GM12878 (cell line): ENCODE measurements around the gene TPD52L2. TPM values are rescaled to one million over a fixed set of nuclear protein-coding genes. Genes with fewer than 3 reads are reported as not detected.
"Not testable (repeated sequence)": the region's sequence is repeated elsewhere in the genome, so short reads cannot be mapped to it uniquely, and the experiment has no call there.

Experiments used
- ATAC-seq: fragments of 200-7000 bp; cut with Tn5 transposase; 3 replicates; pipeline ENCODE4 v1.9.1; 2020; ENCODE audit warnings: mild to moderate bottlenecking, moderate library complexity
- BruUV-seq: library from RNA; stranded (reverse); fragments of 400-500 nt; replicated peaks from 2 replicates; lab custom pipeline; 2021; lab: Mats Ljungman, UMichigan
- CTCF ChIA-PET: fragments of 300-600 bp; sonication (Branson Sonifier 250); formaldehyde crosslinking; extraction: SDS; loops from one replicate; lab custom pipeline; 2021; ENCODE audit warnings: inconsistent platforms; lab: Yijun Ruan, JAX
- POLR2A ChIA-PET: fragments of 350-600 bp; formaldehyde crosslinking; extraction: SDS; loops from one replicate; lab custom pipeline; 2021; ENCODE audit warnings: inconsistent platforms; lab: Charles Lee
- RAD21 ChIA-PET: fragments of 300-600 bp; sonication (Branson Sonifier 250); formaldehyde crosslinking; loops from one replicate; lab custom pipeline; 2023; ENCODE audit warnings: antibody characterized with exemption; ENCODE audit not compliant: unreplicated experiment; lab: Charles Lee
- SMC1A ChIA-PET: fragments of 300-600 bp; sonication (Branson Sonifier 250); formaldehyde crosslinking; loops from one replicate; lab custom pipeline; 2023; ENCODE audit not compliant: unreplicated experiment, uncharacterized antibody; lab: Charles Lee
- DNase-seq: peaks from one replicate; pipeline ENCODE4 v3.0.0-alpha.2; 2011; ENCODE audit warnings: low read depth, low spot score
- FAIRE-seq: peaks from 3 replicates; lab custom pipeline; 2011; peaks lifted over from hg19 to GRCh38; lab: Jason Lieb, UNC
- H2AFZ ChIP-seq: 2 replicates; pipeline ENCODE4 v1.6.0; 2011; ENCODE audit warnings: low read depth, low read length, control low read depth; ENCODE audit not compliant: control insufficient read depth
- H3K27ac ChIP-seq: 2 replicates; pipeline ENCODE4 v1.5.1; 2011; ENCODE audit warnings: control low read depth; ENCODE audit not compliant: control insufficient read depth, insufficient read depth
- H3K27me3 ChIP-seq, 2 experiments: replicated peaks in 1 of 2; 2 replicates each; pipeline versions ENCODE4 v1.6.0 to v1.6.1; 2011; ENCODE audit warnings: low read length in 1 of 2; ENCODE audit not compliant: control insufficient read depth in 2 of 2, insufficient read depth in 2 of 2
- H3K36me3 ChIP-seq, 2 experiments: 2 replicates each; pipeline ENCODE4 v1.5.1; 2011; ENCODE audit warnings: low read length in 1 of 2; ENCODE audit not compliant: control insufficient read depth in 2 of 2, insufficient read depth in 2 of 2
- H3K4me1 ChIP-seq: 2 replicates; pipeline ENCODE4 v1.6.1; 2011; ENCODE audit warnings: mild to moderate bottlenecking, low read length, moderate library complexity, mixed read lengths; ENCODE audit not compliant: control insufficient read depth, insufficient read depth
- H3K4me2 ChIP-seq: 2 replicates; pipeline ENCODE4 v1.6.0; 2011; ENCODE audit warnings: control low read depth; ENCODE audit not compliant: control insufficient read depth, insufficient read depth
- H3K4me3 ChIP-seq: fragments of 200-600 bp; sonication (generic); 2 replicates; pipeline ENCODE4 v1.5.1; 2016
- H3K79me2 ChIP-seq: 2 replicates; pipeline ENCODE4 v1.6.0; 2011; ENCODE audit warnings: low read length; ENCODE audit not compliant: control insufficient read depth, insufficient read depth
- H3K9ac ChIP-seq: 2 replicates; pipeline ENCODE4 v1.8.0; 2011; ENCODE audit warnings: low read length, control low read depth, mixed read lengths; ENCODE audit not compliant: control insufficient read depth, insufficient read depth
- H3K9me3 ChIP-seq: replicated peaks from 3 replicates; pipeline ENCODE4 v1.5.1; 2011; ENCODE audit warnings: mild to moderate bottlenecking, low read length; ENCODE audit not compliant: control insufficient read depth, insufficient read depth
- H4K20me1 ChIP-seq: 2 replicates; pipeline ENCODE4 v1.6.0; 2011; ENCODE audit not compliant: control insufficient read depth, insufficient read depth
- BRCA1 ChIP-seq: IDR thresholded peaks from 2 replicates; pipeline ENCODE4 v1.6.1; 2011; ENCODE audit warnings: low read depth, low read length, improper control_type of control experiment
- CHD1 ChIP-seq: IDR thresholded peaks from 2 replicates; pipeline ENCODE4 v1.6.1; 2012; ENCODE audit warnings: low read depth, low read length, improper control_type of control experiment
- EED ChIP-seq: sonication (generic); IDR thresholded peaks from 2 replicates; pipeline ENCODE4 v1.6.1; 2016; ENCODE audit warnings: antibody characterized with exemption, low read depth
- HDAC2 ChIP-seq: fragments of 200-600 bp; sonication (generic); IDR thresholded peaks from 2 replicates; pipeline ENCODE4 v1.6.1; 2017
- IKZF2 ChIP-seq, 2 experiments: fragments of 450-650 bp; IDR thresholded peaks; 2 replicates each; pipeline ENCODE4 v1.6.1; 2017; ENCODE audit warnings: mild to moderate bottlenecking in 2 of 2, moderate library complexity in 2 of 2
- JUNB ChIP-seq: IDR thresholded peaks from 2 replicates; pipeline ENCODE4 v1.6.1; 2016; ENCODE audit warnings: antibody characterized with exemption, mild to moderate bottlenecking
- LARP7 ChIP-seq: fragments of 450-650 bp; IDR thresholded peaks from 2 replicates; pipeline ENCODE4 v1.6.1; 2017; ENCODE audit warnings: mild to moderate bottlenecking
- MEF2B ChIP-seq: fragments of 450-650 bp; IDR thresholded peaks from 2 replicates; pipeline ENCODE4 v1.6.1; 2018; ENCODE audit warnings: mild to moderate bottlenecking, moderate library complexity; ENCODE audit not compliant: partially characterized antibody, poor library complexity, severe bottlenecking
- MTA2 ChIP-seq: fragments of 450-650 bp; IDR thresholded peaks from 2 replicates; pipeline ENCODE4 v1.6.1; 2016; ENCODE audit warnings: low read depth, mild to moderate bottlenecking, moderate library complexity
- NBN ChIP-seq: fragments of 450-650 bp; IDR thresholded peaks from 2 replicates; pipeline ENCODE4 v1.6.1; 2016
- POLR2AphosphoS5 ChIP-seq: IDR thresholded peaks from 2 replicates; pipeline ENCODE4 v1.6.1; 2011; ENCODE audit warnings: mild to moderate bottlenecking, low read length, inconsistent platforms
- WGBS: methylation state at CpG from one replicate; pipeline ENCODE4 v1.1.6; 2016; ENCODE audit warnings: low lambda C conversion rate; ENCODE audit not compliant: insufficient replicate concordance, insufficient coverage; ENCODE audit errors: missing lambda C conversion rate; 5-methylcytosine and 5-hydroxymethylcytosine counted together
- in situ Hi-C: fragments of 300-500 bp; cut with MboI; formaldehyde crosslinking; loops from 9 replicates; pipeline ENCODE4 v1.14.3; 2018; ENCODE audit warnings: mixed read lengths
- intact Hi-C: fragments of 100-400 bp; cut with micrococcal nuclease; formaldehyde crosslinking; loops from one replicate; pipeline ENCODE4 v1.14.2; 2022; ENCODE audit not compliant: unreplicated experiment
- polyA plus RNA-seq, 11 experiments: library from polyadenylated mRNA; depleted of rRNA in 4 of 11; unstranded in 6 of 11; stranded (reverse) in 5 of 11; fragments of >200 nt; fragmentation: Nextera tagmentation in 4 of 11; fragmentation: Illumina TruSeq in 1 of 11; extraction: Ambion mirVana in 4 of 11; extraction: Trizol in 1 of 11; gene quantifications; 1 replicate in 1 of 11; 2 replicates in 10 of 11; pipeline versions ENCODE4 v1.2.1 to v1.2.3, GENCODE V29; 2011 to 2016; ENCODE audit warnings: inconsistent platforms in 2 of 11, missing spikeins in 2 of 11, low read depth in 1 of 11
- total RNA-seq, 4 experiments: library from RNA; depleted of rRNA in 3 of 4; stranded (reverse); fragments of >200 nt in 3 of 4; fragmentation: Illumina TruSeq in 1 of 4; extraction: Trizol in 1 of 4; gene quantifications; 2 replicates each; pipeline versions ENCODE4 v1.2.1 to v1.2.3, GENCODE V29; 2013 to 2021

The TPD52L2 gene
- total and polyA plus RNA-seq, 10 of the 15 experiments (the other 5 are each of a cell fraction or from before 2014, with no cell fraction given) = 1.6 to 71.0 (median 46.3) TPM

GRCh38 chr20:63864545-63864977, 509 bp upstream of the TPD52L2 start:
- intact Hi-C loops (loop anchor here (1.0 to 10.0 kb wide), 5 partner anchors 78 to 326 kb away; partner anchors contain the start of genes ARFRP1 and LIME1), in situ Hi-C loops (no loop called here)
- BruUV-seq = no TSS peak
- Histone ChIP-seq H3K9ac (peak overlapping the region; percentile 82), H4K20me1 (no peaks in the 10 kb centered on the region), H3K27me3 (no peaks in the 10 kb centered on the region), H3K4me2 (peak overlapping the region; percentile 74), H3K36me3 (peaks cover 4 to 6% of the 10 kb centered on the region in 2 experiments; a peak in 3 of 4 replicates), H2AFZ (peak overlapping the region; percentile 90), H3K27ac (peak overlapping the region; percentile 90), H3K9me3 (no peaks in the 10 kb centered on the region), H3K4me1 (peaks cover 7% of the 10 kb centered on the region), H3K79me2 (peaks cover 33% of the 10 kb centered on the region), H3K4me3 (peak overlapping the region; percentile 96)
- TF ChIP-seq NBN = 0 out of 2 replicates have a peak, but pooled peaks have one; percentile 7
- TF ChIP-seq EED = no peak
- TF ChIP-seq HDAC2 = no peak
- TF ChIP-seq IKZF2 (IDR thresholded peaks at IDR 0.05) = peak in 1 of 2 experiments; percentile 5; a peak in 1 of 4 replicates
- TF ChIP-seq POLR2AphosphoS5 = 0 out of 2 replicates have a peak, but pooled peaks have one; percentile 3
- TF ChIP-seq JUNB = peak; percentile 28; the same call in 1 of the 2 replicates
- TF ChIP-seq MTA2 = peak; percentile 23; the same call in 1 of the 2 replicates
- 0 out of 2 replicates have a peak, but pooled peaks have one; percentile 6 for TF ChIP-seq CHD1
- TF ChIP-seq LARP7 = 0 out of 2 replicates have a peak, but pooled peaks have one; percentile 38
- no peak for TF ChIP-seq BRCA1
- TF ChIP-seq MEF2B = peak; percentile 60
- ATAC-seq = peak; percentile 0; the same call in 1 of the 3 replicates
- ChIA-PET SMC1A (interaction anchor here (1.1 to 3.5 kb wide), 9 partner anchors 10 to 327 kb away, joined by 3 to 19 read pairs (median 6); partner anchors contain the start of genes ARFRP1, DNAJC5, PTK6 and ZGPAT), POLR2A (interaction anchor here (0.8 to 1.8 kb wide), 7 partner anchors 32 to 327 kb away, joined by 3 to 6 read pairs (median 4); partner anchors contain the start of genes ARFRP1, LIME1, PRPF6 and RTEL1), CTCF (interaction anchor here (0.8 to 4.4 kb wide), 20 partner anchors 13 to 326 kb away, joined by 3 to 38 read pairs (median 6); partner anchors contain the start of genes ARFRP1, HELZ2, LIME1 and PRPF6), RAD21 (interaction anchor here (0.8 to 3.2 kb wide), 25 partner anchors 14 to 327 kb away, joined by 3 to 18 read pairs (median 4); partner anchors contain the start of genes ARFRP1, LIME1, PTK6 and RTEL1)
- under 1% methylated on average over 25 of the region's 25 CpGs for WGBS
- FAIRE-seq = no peak
- DNase-seq = no peak

GRCh38 chr20:63867042-63867441, 2.0 kb downstream of the TPD52L2 start:
- BruUV-seq, H3K27me3 ChIP-seq, H3K4me3 ChIP-seq, H3K36me3 ChIP-seq, H3K4me2 ChIP-seq, FAIRE-seq, H2AFZ ChIP-seq, H3K9ac ChIP-seq, H3K4me1 ChIP-seq, in situ Hi-C loops, H4K20me1 ChIP-seq, DNase-seq, H3K9me3 ChIP-seq, H3K27ac ChIP-seq, ATAC-seq: not testable (repeated sequence)
- POLR2A ChIA-PET = interaction anchor here (0.6 to 1.0 kb wide), 3 partner anchors 13 to 285 kb away, joined by 3 to 4 read pairs (median 4); no protein-coding TSS in a partner anchor
- RAD21 ChIA-PET = interaction anchor here (0.6 kb wide), 1 partner anchor 107 kb away, joined by 4 read pairs; no protein-coding TSS in a partner anchor
- CTCF ChIA-PET = interaction anchor here (0.8 to 4.4 kb wide), 4 partner anchors 81 to 209 kb away, joined by 4 to 26 read pairs (median 6); partner anchors contain the start of genes ARFRP1, RTEL1 and ZGPAT
- intact Hi-C loops = loop anchor here (10.0 kb wide), 1 partner anchor 188 kb away; no protein-coding TSS in a partner anchor
- 95% methylated on average over 13 of the region's 13 CpGs for WGBS
- peaks cover 33% of the 10 kb centered on the region for H3K79me2 ChIP-seq
- SMC1A ChIA-PET = interaction anchor here (1.6 kb wide), 1 partner anchor 81 kb away, joined by 5 read pairs; no protein-coding TSS in a partner anchor
